ENCODE measurements around the gene PALLD. TPM values are rescaled to one million over a fixed set of nuclear protein-coding genes. Genes with fewer than 3 reads are reported as not detected.

Gene PALLD
- total and polyA plus RNA-seq, 2 of the 8 experiments (the other 6 are each of a cell fraction or from before 2014, with no cell fraction given) = 10.5 to 25.0 TPM

GRCh38 chr4:168841000-168841671 lies 344.3 kb downstream of the PALLD start (continued):
- TF ChIP-seq, protein P1, sequence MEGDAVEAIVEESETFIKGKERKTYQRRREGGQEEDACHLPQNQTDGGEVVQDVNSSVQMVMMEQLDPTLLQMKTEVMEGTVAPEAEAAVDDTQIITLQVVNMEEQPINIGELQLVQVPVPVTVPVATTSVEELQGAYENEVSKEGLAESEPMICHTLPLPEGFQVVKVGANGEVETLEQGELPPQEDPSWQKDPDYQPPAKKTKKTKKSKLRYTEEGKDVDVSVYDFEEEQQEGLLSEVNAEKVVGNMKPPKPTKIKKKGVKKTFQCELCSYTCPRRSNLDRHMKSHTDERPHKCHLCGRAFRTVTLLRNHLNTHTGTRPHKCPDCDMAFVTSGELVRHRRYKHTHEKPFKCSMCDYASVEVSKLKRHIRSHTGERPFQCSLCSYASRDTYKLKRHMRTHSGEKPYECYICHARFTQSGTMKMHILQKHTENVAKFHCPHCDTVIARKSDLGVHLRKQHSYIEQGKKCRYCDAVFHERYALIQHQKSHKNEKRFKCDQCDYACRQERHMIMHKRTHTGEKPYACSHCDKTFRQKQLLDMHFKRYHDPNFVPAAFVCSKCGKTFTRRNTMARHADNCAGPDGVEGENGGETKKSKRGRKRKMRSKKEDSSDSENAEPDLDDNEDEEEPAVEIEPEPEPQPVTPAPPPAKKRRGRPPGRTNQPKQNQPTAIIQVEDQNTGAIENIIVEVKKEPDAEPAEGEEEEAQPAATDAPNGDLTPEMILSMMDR (IDR thresholded peaks at IDR 0.05; ENCODE audit: control extremely low read depth in 1 of 3, insufficient read depth in 1 of 3, low read depth in 1 of 3, low read length in 3 of 3) = no peak
- TF ChIP-seq MAFK (IDR thresholded peaks at IDR 0.05; ENCODE audit: low read depth, low read length) (no peak), POLR2A (IDR thresholded peaks at IDR 0.05; ENCODE audit: control extremely low read depth in 1 of 2, low read depth in 2 of 2, low read length in 2 of 2) (no peak), RXRA (IDR thresholded peaks at IDR 0.05; ENCODE audit: insufficient read depth, low read depth, low read length) (no peak), CTBP2 (IDR thresholded peaks at IDR 0.05; ENCODE audit: borderline replicate concordance, insufficient read depth, insufficient read length, low read length) (no peak), SIN3A (conservative IDR thresholded peaks at IDR 0.05 in 1 of 2, IDR thresholded peaks at IDR 0.05 in 1 of 2; ENCODE audit: low read depth in 1 of 2, low read length in 2 of 2) (no peak), KDM1A (IDR thresholded peaks at IDR 0.05; ENCODE audit: borderline replicate concordance, low read length) (peak; percentile 78; the same call in 1 of the 2 replicates), CHD1 (IDR thresholded peaks at IDR 0.05; ENCODE audit: low read depth, low read length) (no peak), SP1 (IDR thresholded peaks at IDR 0.05; ENCODE audit: low read depth, low read length) (peak; percentile 84), NANOG (IDR thresholded peaks at IDR 0.05; ENCODE audit: insufficient read depth, low read depth, low read length, poor library complexity, severe bottlenecking) (peak; percentile 54), TBP (IDR thresholded peaks at IDR 0.05; ENCODE audit: low read depth, low read length) (no peak), RFX5 (IDR thresholded peaks at IDR 0.05; ENCODE audit: borderline replicate concordance, low read depth, low read length) (no peak), RBBP5 (IDR thresholded peaks at IDR 0.05; ENCODE audit: borderline replicate concordance, low read depth, low read length) (no peak), FOSL1 (IDR thresholded peaks at IDR 0.05; ENCODE audit: insufficient read depth, low read depth, low read length) (no peak), SIX5 (IDR thresholded peaks at IDR 0.05; ENCODE audit: low read depth, low read length) (no peak), CHD2 (IDR thresholded peaks at IDR 0.05; ENCODE audit: low read length) (no peak), SP4 (IDR thresholded peaks at IDR 0.05; ENCODE audit: low read length) (no peak), HDAC6 (IDR thresholded peaks at IDR 0.05; ENCODE audit: low read depth, low read length) (no peak)
- TF ChIP-seq, protein P2, sequence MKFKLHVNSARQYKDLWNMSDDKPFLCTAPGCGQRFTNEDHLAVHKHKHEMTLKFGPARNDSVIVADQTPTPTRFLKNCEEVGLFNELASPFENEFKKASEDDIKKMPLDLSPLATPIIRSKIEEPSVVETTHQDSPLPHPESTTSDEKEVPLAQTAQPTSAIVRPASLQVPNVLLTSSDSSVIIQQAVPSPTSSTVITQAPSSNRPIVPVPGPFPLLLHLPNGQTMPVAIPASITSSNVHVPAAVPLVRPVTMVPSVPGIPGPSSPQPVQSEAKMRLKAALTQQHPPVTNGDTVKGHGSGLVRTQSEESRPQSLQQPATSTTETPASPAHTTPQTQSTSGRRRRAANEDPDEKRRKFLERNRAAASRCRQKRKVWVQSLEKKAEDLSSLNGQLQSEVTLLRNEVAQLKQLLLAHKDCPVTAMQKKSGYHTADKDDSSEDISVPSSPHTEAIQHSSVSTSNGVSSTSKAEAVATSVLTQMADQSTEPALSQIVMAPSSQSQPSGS (IDR thresholded peaks at IDR 0.05; ENCODE audit: low read length) = peak; percentile 83
- TF ChIP-seq, protein P3, sequence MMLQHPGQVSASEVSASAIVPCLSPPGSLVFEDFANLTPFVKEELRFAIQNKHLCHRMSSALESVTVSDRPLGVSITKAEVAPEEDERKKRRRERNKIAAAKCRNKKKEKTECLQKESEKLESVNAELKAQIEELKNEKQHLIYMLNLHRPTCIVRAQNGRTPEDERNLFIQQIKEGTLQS (IDR thresholded peaks at IDR 0.05; ENCODE audit: insufficient read depth, low read depth, low read length) = no peak

Data from H1 (cell line).